Body of pancreas (tissue), 4 donors: Measurements from ENCODE around the gene NTRK2.

Experiments
- CTCF ChIP-seq, 7 experiments: fragments of 450-650 bp in 4 of 7; fragments of 200-600 bp in 3 of 7; sonication (generic) in 3 of 7; IDR thresholded peaks; one replicate each; pipeline ENCODE4 v1.5.1; 2016 to 2019; ENCODE audit warnings: antibody characterized with exemption in 7 of 7
- POLR2A ChIP-seq, 3 donors: fragments of 450-650 bp; IDR thresholded peaks; one replicate each; pipeline ENCODE4 v1.6.1; 2016; ENCODE audit warnings: antibody characterized with exemption in 3 of 3, mild to moderate bottlenecking in 2 of 3

- no peak for TF ChIP-seq CTCF (IDR thresholded peaks at IDR 0.05)
- no peak for TF ChIP-seq POLR2A (IDR thresholded peaks at IDR 0.05)
Observed at GRCh38 chr9:84815554-84815953, 146.0 kb downstream of the NTRK2 start.
